Forelimb muscle (tissue), 1 donor: ENCODE data around the gene CGB7. TPM values are rescaled to one million over a fixed set of nuclear protein-coding genes. Genes with fewer than 3 reads are reported as not detected.

Experiments
- DNase-seq: peaks from one replicate; pipeline ENCODE4 v3.0.0-alpha.2; 2013; ENCODE audit warnings: low read depth
- polyA plus RNA-seq: library from polyadenylated mRNA; unstranded; fragments of 120-200 nt; gene quantifications from one replicate; pipeline ENCODE4 v1.2.1, GENCODE V29; 2013; ENCODE audit not compliant: insufficient read length

The CGB7 gene
- polyA plus RNA-seq, 1 donor = 1.5 TPM

DNA sequence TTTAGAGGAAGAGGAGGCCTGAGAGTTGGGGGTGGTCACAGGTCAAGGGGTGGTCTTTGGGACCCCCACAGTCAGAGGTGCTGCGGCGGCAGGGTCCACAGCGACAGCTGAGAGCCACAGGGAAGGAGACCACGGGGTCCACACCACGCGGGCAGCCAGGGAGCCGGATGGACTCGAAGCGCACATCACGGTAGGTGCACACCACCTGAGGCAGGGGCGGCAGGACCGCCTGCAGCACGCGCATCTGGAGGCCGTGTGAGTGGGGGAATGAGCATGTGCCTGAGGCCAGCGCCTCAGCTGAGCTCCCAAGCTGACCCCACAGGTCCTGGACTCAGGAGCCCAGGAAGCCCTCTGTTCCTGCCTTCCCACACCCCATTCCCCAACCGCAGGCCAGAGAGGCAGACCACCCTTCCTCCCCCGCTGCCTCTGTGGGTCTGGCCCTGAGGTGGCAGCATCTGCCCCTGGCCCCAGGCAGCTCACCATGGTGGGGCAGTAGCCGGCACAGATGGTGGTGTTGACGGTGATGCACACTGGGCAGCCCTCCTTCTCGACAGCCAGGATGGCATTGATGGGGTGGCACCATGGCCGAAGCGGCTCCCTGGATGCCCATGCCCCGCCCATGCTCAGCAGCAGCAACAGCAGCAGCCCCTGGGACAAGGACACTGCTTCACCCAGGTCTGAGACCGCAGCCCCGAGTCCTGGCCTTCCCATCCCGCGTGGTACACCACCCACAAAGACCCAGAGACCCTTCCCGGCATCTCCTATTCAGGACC is 41.3 kb downstream of the CGB7 start:
- DNase-seq = no peak

GRCh38 chr19:49014870-49015255 is 42.7 kb downstream of the CGB7 start:
- no peak for DNase-seq

- no peak for DNase-seq
These were observed 43.3 kb downstream of the CGB7 start for GRCh38 chr19:49014123-49014869.

- no peak for DNase-seq
These were observed 46.4 kb downstream of the CGB7 start for GRCh38 chr19:49011194-49011593.

DNA sequence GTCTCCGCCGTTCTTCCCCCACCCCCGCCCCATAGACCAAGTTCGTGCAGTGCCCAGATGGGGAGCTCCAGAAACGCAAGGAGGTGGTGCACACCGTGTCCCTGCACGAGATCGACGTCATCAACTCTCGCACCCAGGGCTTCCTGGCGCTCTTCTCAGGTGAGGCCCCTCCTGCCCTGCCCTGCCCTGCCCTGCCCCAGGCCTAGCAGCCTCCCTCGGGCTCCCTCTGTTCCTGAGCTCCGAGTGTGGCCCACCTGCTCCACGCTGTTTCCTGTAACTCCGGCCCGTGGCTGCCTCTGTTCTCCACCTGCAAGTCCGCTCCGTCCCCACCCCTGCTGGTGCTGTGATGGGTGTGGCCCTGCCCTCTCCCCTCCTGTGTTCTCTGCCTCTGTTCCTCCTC is 47.1 kb downstream of the CGB7 start:
- no peak for DNase-seq

DNA sequence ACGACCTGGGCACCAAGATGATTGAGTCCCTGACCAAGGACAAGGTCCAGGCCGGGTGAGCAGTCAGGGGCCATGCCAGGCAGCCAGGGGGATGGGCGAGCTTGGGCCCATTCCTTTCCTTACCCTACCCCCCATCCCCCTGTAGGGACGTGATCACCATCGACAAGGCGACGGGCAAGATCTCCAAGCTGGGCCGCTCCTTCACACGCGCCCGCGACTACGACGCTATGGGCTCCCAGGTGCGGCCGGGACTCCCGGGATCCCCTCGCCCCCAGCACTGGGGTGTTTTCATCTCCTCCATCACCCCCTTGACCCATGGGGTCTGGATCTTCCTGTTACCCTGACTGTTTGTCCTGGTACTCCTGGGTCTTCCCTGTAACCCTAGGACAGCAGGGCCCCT is 47.7 kb downstream of the CGB7 start:
- no peak for DNase-seq

- no peak for DNase-seq
These were observed 50.6 kb downstream of the CGB7 start for GRCh38 chr19:49006905-49007304.

- DNase-seq = no peak
These were observed 52.5 kb downstream of the CGB7 start for GRCh38 chr19:49004964-49005614.

Other genes starting within 250 kb of the CGB7 start
- gene BCAT2, start 246.7 kb downstream of the CGB7 start, polyA plus RNA-seq = 25.6 TPM
- gene HSD17B14, start 221.3 kb downstream of the CGB7 start, polyA plus RNA-seq = 3.1 TPM
- gene PLEKHA4, start 189.1 kb downstream of the CGB7 start, polyA plus RNA-seq = 28.0 TPM
- gene PPP1R15A, start 185.3 kb downstream of the CGB7 start, polyA plus RNA-seq = 45.9 TPM
- not detected for gene TULP2, start 159.0 kb downstream of the CGB7 start, polyA plus RNA-seq
- 152 TPM for gene NUCB1, start 157.4 kb downstream of the CGB7 start, polyA plus RNA-seq
- 0.54 TPM for gene DHDH, start 124.0 kb downstream of the CGB7 start, polyA plus RNA-seq
- 40.7 TPM for gene BAX, start 102.9 kb downstream of the CGB7 start, polyA plus RNA-seq
- gene FTL, start 92.4 kb downstream of the CGB7 start, polyA plus RNA-seq = 520 TPM
- 89.0 TPM for gene GYS1, start 64.4 kb downstream of the CGB7 start, polyA plus RNA-seq
- gene RUVBL2, start 63.9 kb downstream of the CGB7 start, polyA plus RNA-seq = 55.3 TPM
- not detected for gene LHB, start 40.7 kb downstream of the CGB7 start, polyA plus RNA-seq
- not detected for gene CGB3, start 33.4 kb downstream of the CGB7 start, polyA plus RNA-seq
- gene CGB2, start 25.9 kb downstream of the CGB7 start, polyA plus RNA-seq = not detected
- not detected for gene CGB1, start 20.9 kb downstream of the CGB7 start, polyA plus RNA-seq
- not detected for gene CGB5, start 13.9 kb downstream of the CGB7 start, polyA plus RNA-seq
- gene CGB8, start 8.6 kb downstream of the CGB7 start, polyA plus RNA-seq = not detected
- gene NTF4, start 7.1 kb upstream of the CGB7 start, polyA plus RNA-seq = 6.5 TPM
- gene KCNA7, start 14.9 kb upstream of the CGB7 start, polyA plus RNA-seq = 10.4 TPM
- 218 TPM for gene SNRNP70, start 27.7 kb upstream of the CGB7 start, polyA plus RNA-seq
- gene LIN7B, start 56.6 kb upstream of the CGB7 start, polyA plus RNA-seq = 16.1 TPM
- gene C19orf73, start 61.4 kb upstream of the CGB7 start, polyA plus RNA-seq = 0.33 TPM
- 7.8 TPM for gene PPFIA3, start 61.8 kb upstream of the CGB7 start, polyA plus RNA-seq
- gene HRC, start 97.6 kb upstream of the CGB7 start, polyA plus RNA-seq = 178 TPM
- 32.7 TPM for gene TRPM4, start 100.0 kb upstream of the CGB7 start, polyA plus RNA-seq